GM23338 (cell line): ENCODE data around the gene KIF19.

Experiments
- CREB1 ChIP-seq: fragments of 250-450 bp; sonication (Bioruptor Pico); IDR thresholded peaks from 2 replicates; pipeline ENCODE4 v1.5.0; 2020; ENCODE audit warnings: low read depth, mild to moderate bottlenecking, moderate library complexity
- EZH2 ChIP-seq: fragments of 200-600 bp; sonication (generic); IDR thresholded peaks from one replicate; pipeline ENCODE4 v1.8.0; 2017; ENCODE audit warnings: antibody characterized with exemption, mild to moderate bottlenecking, low read depth; ENCODE audit not compliant: unreplicated experiment
- JUNB ChIP-seq: IDR thresholded peaks from one replicate; pipeline ENCODE4 v1.6.1; 2016; ENCODE audit warnings: antibody characterized with exemption; ENCODE audit not compliant: unreplicated experiment
- POLR2AphosphoS5 ChIP-seq: IDR thresholded peaks from 2 replicates; pipeline ENCODE4 v1.6.1; 2016; ENCODE audit warnings: antibody characterized with exemption, low read depth
- STAT1 ChIP-seq: IDR thresholded peaks from one replicate; pipeline ENCODE4 v1.6.1; 2016; ENCODE audit warnings: antibody characterized with exemption; ENCODE audit not compliant: unreplicated experiment
- TF ChIP-seq, protein P1 (sequence below), 2 experiments: fragments of 200-600 bp in 1 of 2; sonication (generic) in 1 of 2; conservative IDR thresholded peaks; 2 replicates each; pipeline versions ENCODE4 v1.5.1 to v1.6.1; 2016 to 2017; ENCODE audit warnings: antibody characterized with exemption in 2 of 2, low read depth in 2 of 2, mild to moderate bottlenecking in 2 of 2, moderate library complexity in 1 of 2

DNA sequence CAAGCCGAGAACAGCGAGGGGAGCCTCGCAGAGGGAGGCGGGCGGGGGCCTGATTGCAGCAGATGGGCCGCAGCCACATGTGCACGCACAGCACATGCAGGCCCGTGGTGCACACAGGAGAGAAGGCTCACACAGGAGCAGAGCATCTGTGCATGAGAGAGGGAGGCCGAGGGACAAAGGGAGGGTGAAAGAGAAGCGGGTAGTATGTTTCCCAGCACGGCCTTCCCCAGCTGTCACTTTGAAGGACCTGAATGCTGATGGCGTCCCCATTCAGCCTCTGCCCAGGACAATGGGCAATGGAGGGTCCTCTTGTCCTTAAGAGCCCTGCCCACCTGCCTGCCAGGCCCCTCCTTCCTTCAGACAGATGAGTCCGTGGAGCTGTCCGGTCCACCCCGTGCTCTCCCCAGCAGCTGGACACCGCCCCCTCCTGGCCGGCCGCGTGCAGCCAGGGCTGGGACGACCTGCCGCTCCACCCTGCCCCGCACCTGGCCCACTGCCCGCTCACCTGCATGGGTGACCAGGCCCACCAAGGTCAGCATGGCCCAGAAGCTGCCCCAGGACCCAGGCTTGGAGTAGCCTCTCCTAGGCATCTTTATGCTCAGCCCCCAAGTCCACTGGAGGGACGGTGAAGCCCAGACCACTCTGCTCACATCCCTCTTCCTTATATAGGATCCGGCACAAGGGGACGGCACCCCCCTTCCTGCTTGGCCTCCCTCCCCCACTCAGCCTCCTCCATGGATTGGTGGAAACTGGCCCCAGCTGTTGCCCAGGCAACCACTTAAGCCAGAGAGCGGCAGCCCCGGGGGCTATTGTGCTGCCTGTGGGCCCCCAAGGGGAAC lies 35.4 kb downstream of the KIF19 start, which contains the start of gene BTBD17:
- TF ChIP-seq EZH2 = no peak
- no peak for TF ChIP-seq CREB1 (CRISPR knock-in tag)
- TF ChIP-seq, protein P1, sequence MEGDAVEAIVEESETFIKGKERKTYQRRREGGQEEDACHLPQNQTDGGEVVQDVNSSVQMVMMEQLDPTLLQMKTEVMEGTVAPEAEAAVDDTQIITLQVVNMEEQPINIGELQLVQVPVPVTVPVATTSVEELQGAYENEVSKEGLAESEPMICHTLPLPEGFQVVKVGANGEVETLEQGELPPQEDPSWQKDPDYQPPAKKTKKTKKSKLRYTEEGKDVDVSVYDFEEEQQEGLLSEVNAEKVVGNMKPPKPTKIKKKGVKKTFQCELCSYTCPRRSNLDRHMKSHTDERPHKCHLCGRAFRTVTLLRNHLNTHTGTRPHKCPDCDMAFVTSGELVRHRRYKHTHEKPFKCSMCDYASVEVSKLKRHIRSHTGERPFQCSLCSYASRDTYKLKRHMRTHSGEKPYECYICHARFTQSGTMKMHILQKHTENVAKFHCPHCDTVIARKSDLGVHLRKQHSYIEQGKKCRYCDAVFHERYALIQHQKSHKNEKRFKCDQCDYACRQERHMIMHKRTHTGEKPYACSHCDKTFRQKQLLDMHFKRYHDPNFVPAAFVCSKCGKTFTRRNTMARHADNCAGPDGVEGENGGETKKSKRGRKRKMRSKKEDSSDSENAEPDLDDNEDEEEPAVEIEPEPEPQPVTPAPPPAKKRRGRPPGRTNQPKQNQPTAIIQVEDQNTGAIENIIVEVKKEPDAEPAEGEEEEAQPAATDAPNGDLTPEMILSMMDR (conservative IDR thresholded peaks at IDR 0.05; ENCODE audit: low read depth in 2 of 2) = peak; percentile 76 to 94
- no peak for TF ChIP-seq JUNB
- TF ChIP-seq POLR2AphosphoS5 = no peak; the same call in 1 of the 2 replicates
- no peak for TF ChIP-seq STAT1
